A549 (cell line): ENCODE data around the gene KLRC4. TPM values are rescaled to one million over a fixed set of nuclear protein-coding genes. Genes with fewer than 3 reads are reported as not detected.

Experiments used
- ATAC-seq, 2 experiments: fragments of 200-7000 bp in 1 of 2; fragments of >200 bp in 1 of 2; cut with Nextera tagmentation in 1 of 2; cut with Tn5 transposase in 1 of 2; 3 replicates each; pipeline versions ENCODE4 v1.8.0 to v1.9.1; 2018 to 2020; ENCODE audit warnings: mild to moderate bottlenecking in 1 of 2, moderate library complexity in 1 of 2
- CTCF ChIA-PET: fragments of 300-600 bp; sonication (Branson Sonifier 250); formaldehyde crosslinking; extraction: SDS; loops from one replicate; lab custom pipeline; 2021; ENCODE audit warnings: antibody characterized with exemption, inconsistent platforms; lab: Yijun Ruan, JAX
- POLR2A ChIA-PET: fragments of 350-600 bp; formaldehyde crosslinking; extraction: SDS; loops from one replicate; lab custom pipeline; 2021; ENCODE audit warnings: antibody characterized with exemption, inconsistent platforms; lab: Yijun Ruan, JAX
- DNase-seq, 2 experiments: peaks; one replicate each; pipeline versions ENCODE4 v3.0.0 to v3.0.0-alpha.2; 2011 to 2016; ENCODE audit warnings: low read depth in 1 of 2, low spot score in 1 of 2
- FAIRE-seq: peaks from 2 replicates; lab custom pipeline; 2011; peaks lifted over from hg19 to GRCh38; lab: Jason Lieb, UNC
- H3K27ac ChIP-seq, 2 experiments: fragments of >200 bp; sonication (Bioruptor Twin); formaldehyde crosslinking; 3 replicates each; pipeline ENCODE4 v1.5.1; 2016 to 2017
- H3K4me1 ChIP-seq: fragments of >200 bp; sonication (Bioruptor Twin); formaldehyde crosslinking; 3 replicates; pipeline ENCODE4 v1.6.1; 2016
- H3K4me2 ChIP-seq: fragments of >200 bp; sonication (Bioruptor Twin); formaldehyde crosslinking; 3 replicates; pipeline ENCODE4 v1.6.1; 2016
- H3K4me3 ChIP-seq: fragments of >200 bp; sonication (Bioruptor Twin); formaldehyde crosslinking; 3 replicates; pipeline ENCODE4 v1.5.1; 2016
- H3K9me3 ChIP-seq: fragments of >200 bp; sonication (Bioruptor Twin); formaldehyde crosslinking; 3 replicates; pipeline ENCODE4 v1.6.1; 2016
- ATOH8 ChIP-seq: fragments of 250-450 bp; sonication (Bioruptor Pico); IDR thresholded peaks from 2 replicates; pipeline ENCODE4 v1.5.0; 2020; ENCODE audit warnings: low read depth, mild to moderate bottlenecking, moderate library complexity
- BHLHE40 ChIP-seq: IDR thresholded peaks from 2 replicates; pipeline ENCODE4 v1.6.1; 2012; ENCODE audit warnings: low read depth, low read length, inconsistent platforms
- CBX8 ChIP-seq: fragments of 200-600 bp; sonication (generic); IDR thresholded peaks from 2 replicates; pipeline ENCODE4 v1.6.1; 2016
- CTCF ChIP-seq: fragments of >200 bp; sonication (Bioruptor Twin); formaldehyde crosslinking; IDR thresholded peaks from 3 replicates; pipeline ENCODE4 v1.5.1; 2016
- EHMT2 ChIP-seq: fragments of 200-600 bp; sonication (generic); IDR thresholded peaks from 2 replicates; pipeline ENCODE4 v1.6.1; 2016; ENCODE audit warnings: antibody characterized with exemption, low read depth, mild to moderate bottlenecking, moderate library complexity
- EP300 ChIP-seq, 2 experiments: fragments of >200 bp; sonication (Bioruptor Twin); formaldehyde crosslinking; IDR thresholded peaks; 2 replicates in 1 of 2; 3 replicates in 1 of 2; pipeline ENCODE4 v1.6.1; 2016 to 2017
- ESRRA ChIP-seq: fragments of 150-350 bp; IDR thresholded peaks from 2 replicates; pipeline ENCODE4 v1.6.1; 2014; ENCODE audit warnings: mild to moderate bottlenecking, low read length, borderline replicate concordance
- FOSL2 ChIP-seq, 2 experiments: fragments of 450-650 bp in 1 of 2; fragments of >200 bp in 1 of 2; sonication (Bioruptor Twin) in 1 of 2; formaldehyde crosslinking; IDR thresholded peaks; 2 replicates each; pipeline versions ENCODE4 v1.5.0 to v1.6.1; 2016 to 2020; ENCODE audit warnings: mild to moderate bottlenecking in 1 of 2, moderate library complexity in 1 of 2
- FOXS1 ChIP-seq: fragments of 250-450 bp; sonication (Bioruptor Pico); IDR thresholded peaks from 2 replicates; pipeline ENCODE4 v1.5.0; 2020; ENCODE audit warnings: mild to moderate bottlenecking, moderate library complexity
- HES2 ChIP-seq: fragments of >200 bp; sonication (Bioruptor Twin); formaldehyde crosslinking; IDR thresholded peaks from 2 replicates; pipeline ENCODE4 v1.6.1; 2016
- HEYL ChIP-seq: fragments of 250-450 bp; sonication (Bioruptor Pico); IDR thresholded peaks from 2 replicates; pipeline ENCODE4 v1.8.0; 2021; ENCODE audit warnings: mild to moderate bottlenecking, moderate library complexity
- HOXB5 ChIP-seq: fragments of 250-450 bp; sonication (Bioruptor Pico); IDR thresholded peaks from 2 replicates; pipeline ENCODE4 v1.5.0; 2020; ENCODE audit warnings: mild to moderate bottlenecking, moderate library complexity
- JUNB ChIP-seq: fragments of >200 bp; sonication (Bioruptor Twin); formaldehyde crosslinking; IDR thresholded peaks from 2 replicates; pipeline ENCODE4 v1.6.1; 2016
- KDM1A ChIP-seq: fragments of 200-600 bp; sonication (generic); IDR thresholded peaks from 2 replicates; pipeline ENCODE4 v1.6.1; 2016; ENCODE audit warnings: low read depth, mild to moderate bottlenecking
- KDM5A ChIP-seq: fragments of 200-600 bp; sonication (generic); IDR thresholded peaks from 2 replicates; pipeline ENCODE4 v1.6.1; 2016; ENCODE audit warnings: antibody characterized with exemption, mild to moderate bottlenecking
- MAFK ChIP-seq: fragments of 450-650 bp; IDR thresholded peaks from 2 replicates; pipeline ENCODE4 v1.6.1; 2014; ENCODE audit not compliant: partially characterized antibody
- MAX ChIP-seq: IDR thresholded peaks from 2 replicates; pipeline ENCODE4 v1.6.1; 2012
- PHF8 ChIP-seq: fragments of 200-600 bp; sonication (generic); IDR thresholded peaks from 2 replicates; pipeline ENCODE4 v1.6.1; 2016; ENCODE audit warnings: low read depth, mild to moderate bottlenecking, antibody characterized with exemption, moderate library complexity, borderline replicate concordance
- RCOR1 ChIP-seq: fragments of 150-350 bp; IDR thresholded peaks from 2 replicates; pipeline ENCODE4 v1.6.1; 2014; ENCODE audit warnings: antibody characterized with exemption, low read length, low read depth
- RNF2 ChIP-seq: fragments of 200-600 bp; sonication (generic); IDR thresholded peaks from 2 replicates; pipeline ENCODE4 v1.6.1; 2016; ENCODE audit warnings: low read depth, mild to moderate bottlenecking, antibody characterized with exemption, moderate library complexity, borderline replicate concordance
- SMC3 ChIP-seq: fragments of >200 bp; sonication (Bioruptor Twin); formaldehyde crosslinking; IDR thresholded peaks from 3 replicates; pipeline ENCODE4 v1.6.1; 2018; ENCODE audit warnings: inconsistent platforms
- TFCP2L1 ChIP-seq: fragments of 250-450 bp; sonication (Bioruptor Pico); IDR thresholded peaks from 2 replicates; pipeline ENCODE4 v1.5.0; 2021; ENCODE audit warnings: mild to moderate bottlenecking
- TP53 ChIP-seq: fragments of 250-450 bp; sonication (Bioruptor Pico); IDR thresholded peaks from 2 replicates; pipeline ENCODE4 v1.5.0; 2021; ENCODE audit warnings: mild to moderate bottlenecking, moderate library complexity
- WGBS: methylation state at CpG from one replicate; pipeline ENCODE4 v1.1.6; 2017; ENCODE audit errors: missing lambda C conversion rate; 5-methylcytosine and 5-hydroxymethylcytosine counted together
- polyA plus RNA-seq, 4 experiments: library from polyadenylated mRNA; depleted of rRNA in 3 of 4; stranded (reverse); fragments of >200 nt; fragmentation: RNase III in 1 of 4; extraction: RNeasy Plus Mini Kit Qiagen cat#74134 plus additional on column Dnase treatment in 1 of 4; gene quantifications; 2 replicates in 3 of 4; 3 replicates in 1 of 4; pipeline ENCODE4 v1.2.3, GENCODE V29; 2011 to 2017

KLRC4 gene
- polyA plus RNA-seq, 2 of the 4 experiments (the other 2 are of a cell fraction): not detected

- WGBS: 85% methylated on average over 5 of the region's 5 CpGs
- TF ChIP-seq KDM1A: no peak
- TF ChIP-seq CTCF: no peak
- no peak for TF ChIP-seq TP53 (CRISPR knock-in tag)
- no peak for TF ChIP-seq JUNB
- TF ChIP-seq ATOH8 (CRISPR knock-in tag): no peak
- TF ChIP-seq BHLHE40: no peak
- TF ChIP-seq RCOR1: no peak
- no peak for TF ChIP-seq EHMT2
- TF ChIP-seq ESRRA: no peak
- no peak for TF ChIP-seq FOXS1 (CRISPR knock-in tag)
- no peak for TF ChIP-seq HOXB5
- FAIRE-seq (no peak), DNase-seq (no peak), ATAC-seq (no peak)
- POLR2A ChIA-PET: no interaction called here
- Histone ChIP-seq H3K27ac (no peak overlapping the region), H3K4me1 (no peaks in the 10 kb centered on the region), H3K9me3 (peaks cover 5% of the 10 kb centered on the region; the same call in 1 of the 3 replicates), H3K4me2 (no peak overlapping the region), H3K4me3 (no peak overlapping the region)
- CTCF ChIA-PET: interaction anchor here (1.4 kb wide), 1 partner anchor 39 kb away, joined by 3 read pairs; no protein-coding TSS in a partner anchor
Measured at GRCh38 chr12:10405294-10405693, 4.3 kb downstream of the KLRC4 start.

- no peak overlapping the region for H3K4me3 ChIP-seq
- no peak for TF ChIP-seq MAFK
- TF ChIP-seq, all 56 proteins: peak for 0
- no peak overlapping the region for H3K4me2 ChIP-seq
- no peak for FAIRE-seq
- ChIA-PET CTCF (interaction anchor here (1.4 kb wide), 1 partner anchor 38 kb away, joined by 3 read pairs; no protein-coding TSS in a partner anchor), POLR2A (no interaction called here)
- H3K9me3 ChIP-seq: peaks cover 5% of the 10 kb centered on the region; the same call in 1 of the 3 replicates
- no peak for DNase-seq
- no peaks in the 10 kb centered on the region for H3K4me1 ChIP-seq
- no peak for ATAC-seq
- H3K27ac ChIP-seq: no peak overlapping the region
Measured at GRCh38 chr12:10404798-10405197, 4.8 kb downstream of the KLRC4 start.

- H3K27ac ChIP-seq: no peak overlapping the region
Measured at GRCh38 chr12:10400829-10401228, 8.7 kb downstream of the KLRC4 start.

GRCh38 chr12:10398168-10398567 lies 11.4 kb downstream of the KLRC4 start:
- DNase-seq (no peak), ATAC-seq (no peak), FAIRE-seq (no peak)
- WGBS: 91% methylated on average over 2 of the region's 2 CpGs
- CTCF ChIA-PET: no interaction called here
- POLR2A ChIA-PET: no interaction called here
- no peak overlapping the region for H3K4me2 ChIP-seq
- no peak overlapping the region for H3K4me3 ChIP-seq
- no peaks in the 10 kb centered on the region for H3K9me3 ChIP-seq
- H3K4me1 ChIP-seq: peaks cover 13% of the 10 kb centered on the region; the same call in 2 of the 3 replicates
- no peak overlapping the region for H3K27ac ChIP-seq
- TF ChIP-seq RNF2 (no peak), HES2 (no peak), JUNB (no peak), CBX8 (no peak), SMC3 (no peak), HEYL (CRISPR knock-in tag) (no peak), TP53 (CRISPR knock-in tag) (no peak), KDM5A (no peak), PHF8 (no peak), MAX (no peak), CTCF (no peak), EP300 (IDR thresholded peaks at IDR 0.05) (no peak)

More at GRCh38 chr12:10400829-10401228, 8.7 kb downstream of the KLRC4 start:
- Histone ChIP-seq H3K4me2 (no peak overlapping the region), H3K9me3 (peaks cover 5% of the 10 kb centered on the region; the same call in 1 of the 3 replicates), H3K4me1 (0 out of 3 replicates have a peak, but pooled peaks cover 4% of the 10 kb centered on the region), H3K4me3 (no peak overlapping the region)
- ChIA-PET CTCF (no interaction called here), POLR2A (no interaction called here)
- no peak for DNase-seq
- no peak for FAIRE-seq
- no peak for ATAC-seq
- TF ChIP-seq CBX8 (no peak), KDM1A (no peak), FOSL2 (IDR thresholded peaks at IDR 0.05) (no peak), FOSL2 (CRISPR knock-in tag; IDR thresholded peaks at IDR 0.05) (no peak), TFCP2L1 (CRISPR knock-in tag) (no peak)
